Neural cell (in vitro differentiated cells): Measurements from ENCODE around the gene RANBP9.

ENCODE experiments used
- EP300 ChIP-seq: fragments of 450-650 bp; conservative IDR thresholded peaks from 2 replicates; pipeline ENCODE4 v1.6.1; 2014; ENCODE audit warnings: antibody characterized with exemption, mild to moderate bottlenecking, moderate library complexity; ENCODE audit not compliant: poor library complexity, severe bottlenecking
- EZH2 ChIP-seq: fragments of 200-600, 300-800 bp; shearing (Covaris generic), sonication (generic); IDR thresholded peaks from 2 replicates; pipeline ENCODE4 v1.6.1; 2014; ENCODE audit warnings: antibody characterized with exemption, low read length, borderline replicate concordance, mild to moderate bottlenecking; ENCODE audit not compliant: insufficient read depth, poor library complexity, severe bottlenecking
- POLR2AphosphoS5 ChIP-seq: IDR thresholded peaks from 2 replicates; pipeline ENCODE4 v1.6.1; 2012
- TAF1 ChIP-seq: IDR thresholded peaks from 2 replicates; pipeline ENCODE4 v1.6.1; 2012; ENCODE audit warnings: low read depth
- TF ChIP-seq, protein P1 (sequence below): fragments of 450-650 bp; IDR thresholded peaks from 2 replicates; pipeline ENCODE4 v1.5.1; 2014; ENCODE audit warnings: antibody characterized with exemption, mild to moderate bottlenecking, moderate library complexity; ENCODE audit not compliant: poor library complexity, severe bottlenecking
- TF ChIP-seq, protein P2 (sequence below): IDR thresholded peaks from 2 replicates; pipeline ENCODE4 v1.6.1; 2012; ENCODE audit warnings: borderline replicate concordance

DNA sequence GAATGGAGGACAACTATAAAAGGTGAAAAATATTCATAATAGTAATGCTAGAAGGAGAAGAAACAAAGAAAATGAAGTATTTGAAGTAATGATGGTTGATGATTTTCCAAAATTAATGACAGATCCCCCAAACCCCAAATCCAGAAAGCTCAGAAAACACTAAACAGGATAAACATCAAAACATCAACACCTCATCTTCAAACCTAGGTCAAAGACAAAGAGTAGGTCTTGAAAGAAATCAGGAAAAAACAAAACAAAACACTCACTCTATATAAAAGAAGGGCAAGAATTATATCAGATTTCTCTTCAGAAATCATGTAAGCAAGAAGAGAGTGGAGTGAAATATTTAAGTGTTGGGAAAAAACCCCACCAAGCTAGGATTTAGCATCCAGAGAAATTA lies 38.7 kb downstream of the RANBP9 start:
- TF ChIP-seq TAF1: no peak
- TF ChIP-seq, protein P1, sequence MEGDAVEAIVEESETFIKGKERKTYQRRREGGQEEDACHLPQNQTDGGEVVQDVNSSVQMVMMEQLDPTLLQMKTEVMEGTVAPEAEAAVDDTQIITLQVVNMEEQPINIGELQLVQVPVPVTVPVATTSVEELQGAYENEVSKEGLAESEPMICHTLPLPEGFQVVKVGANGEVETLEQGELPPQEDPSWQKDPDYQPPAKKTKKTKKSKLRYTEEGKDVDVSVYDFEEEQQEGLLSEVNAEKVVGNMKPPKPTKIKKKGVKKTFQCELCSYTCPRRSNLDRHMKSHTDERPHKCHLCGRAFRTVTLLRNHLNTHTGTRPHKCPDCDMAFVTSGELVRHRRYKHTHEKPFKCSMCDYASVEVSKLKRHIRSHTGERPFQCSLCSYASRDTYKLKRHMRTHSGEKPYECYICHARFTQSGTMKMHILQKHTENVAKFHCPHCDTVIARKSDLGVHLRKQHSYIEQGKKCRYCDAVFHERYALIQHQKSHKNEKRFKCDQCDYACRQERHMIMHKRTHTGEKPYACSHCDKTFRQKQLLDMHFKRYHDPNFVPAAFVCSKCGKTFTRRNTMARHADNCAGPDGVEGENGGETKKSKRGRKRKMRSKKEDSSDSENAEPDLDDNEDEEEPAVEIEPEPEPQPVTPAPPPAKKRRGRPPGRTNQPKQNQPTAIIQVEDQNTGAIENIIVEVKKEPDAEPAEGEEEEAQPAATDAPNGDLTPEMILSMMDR: no peak
- no peak for TF ChIP-seq POLR2AphosphoS5
- TF ChIP-seq, protein P2, sequence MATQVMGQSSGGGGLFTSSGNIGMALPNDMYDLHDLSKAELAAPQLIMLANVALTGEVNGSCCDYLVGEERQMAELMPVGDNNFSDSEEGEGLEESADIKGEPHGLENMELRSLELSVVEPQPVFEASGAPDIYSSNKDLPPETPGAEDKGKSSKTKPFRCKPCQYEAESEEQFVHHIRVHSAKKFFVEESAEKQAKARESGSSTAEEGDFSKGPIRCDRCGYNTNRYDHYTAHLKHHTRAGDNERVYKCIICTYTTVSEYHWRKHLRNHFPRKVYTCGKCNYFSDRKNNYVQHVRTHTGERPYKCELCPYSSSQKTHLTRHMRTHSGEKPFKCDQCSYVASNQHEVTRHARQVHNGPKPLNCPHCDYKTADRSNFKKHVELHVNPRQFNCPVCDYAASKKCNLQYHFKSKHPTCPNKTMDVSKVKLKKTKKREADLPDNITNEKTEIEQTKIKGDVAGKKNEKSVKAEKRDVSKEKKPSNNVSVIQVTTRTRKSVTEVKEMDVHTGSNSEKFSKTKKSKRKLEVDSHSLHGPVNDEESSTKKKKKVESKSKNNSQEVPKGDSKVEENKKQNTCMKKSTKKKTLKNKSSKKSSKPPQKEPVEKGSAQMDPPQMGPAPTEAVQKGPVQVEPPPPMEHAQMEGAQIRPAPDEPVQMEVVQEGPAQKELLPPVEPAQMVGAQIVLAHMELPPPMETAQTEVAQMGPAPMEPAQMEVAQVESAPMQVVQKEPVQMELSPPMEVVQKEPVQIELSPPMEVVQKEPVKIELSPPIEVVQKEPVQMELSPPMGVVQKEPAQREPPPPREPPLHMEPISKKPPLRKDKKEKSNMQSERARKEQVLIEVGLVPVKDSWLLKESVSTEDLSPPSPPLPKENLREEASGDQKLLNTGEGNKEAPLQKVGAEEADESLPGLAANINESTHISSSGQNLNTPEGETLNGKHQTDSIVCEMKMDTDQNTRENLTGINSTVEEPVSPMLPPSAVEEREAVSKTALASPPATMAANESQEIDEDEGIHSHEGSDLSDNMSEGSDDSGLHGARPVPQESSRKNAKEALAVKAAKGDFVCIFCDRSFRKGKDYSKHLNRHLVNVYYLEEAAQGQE: no peak
- no peak for TF ChIP-seq EZH2
- TF ChIP-seq EP300: no peak
